NCI-H69 (cell line): Measurements from ENCODE around the gene TEX101.
"Not testable (repeated sequence)": the region's sequence is repeated elsewhere in the genome, so short reads cannot be mapped to it uniquely, and the experiment has no call there.

Experiments used
- DNase-seq: peaks from one replicate; lab custom pipeline; 2025; lab: John Stamatoyannopoulos, UW

Gene TEX101

DNA sequence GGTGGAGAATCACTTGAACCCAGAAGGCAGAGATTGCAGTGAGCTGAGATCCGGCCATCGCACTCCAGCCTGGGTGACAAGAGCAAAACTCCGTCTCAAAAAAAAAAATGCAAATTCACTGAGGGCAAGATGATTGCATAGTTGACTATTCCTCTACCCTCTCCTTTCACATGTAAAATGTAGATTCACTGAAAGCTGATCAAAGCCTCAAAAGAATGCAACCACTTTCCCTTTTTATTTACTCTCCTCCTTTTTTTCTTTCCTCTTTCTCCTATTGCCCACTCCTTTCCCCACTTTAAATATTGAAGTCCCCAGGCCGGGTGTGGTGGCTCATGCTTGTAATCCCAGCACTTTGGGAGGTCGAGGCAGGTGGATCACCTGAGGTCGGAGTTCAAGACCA is 6.3 kb downstream of the TEX101 start:
- no peak for DNase-seq

DNA sequence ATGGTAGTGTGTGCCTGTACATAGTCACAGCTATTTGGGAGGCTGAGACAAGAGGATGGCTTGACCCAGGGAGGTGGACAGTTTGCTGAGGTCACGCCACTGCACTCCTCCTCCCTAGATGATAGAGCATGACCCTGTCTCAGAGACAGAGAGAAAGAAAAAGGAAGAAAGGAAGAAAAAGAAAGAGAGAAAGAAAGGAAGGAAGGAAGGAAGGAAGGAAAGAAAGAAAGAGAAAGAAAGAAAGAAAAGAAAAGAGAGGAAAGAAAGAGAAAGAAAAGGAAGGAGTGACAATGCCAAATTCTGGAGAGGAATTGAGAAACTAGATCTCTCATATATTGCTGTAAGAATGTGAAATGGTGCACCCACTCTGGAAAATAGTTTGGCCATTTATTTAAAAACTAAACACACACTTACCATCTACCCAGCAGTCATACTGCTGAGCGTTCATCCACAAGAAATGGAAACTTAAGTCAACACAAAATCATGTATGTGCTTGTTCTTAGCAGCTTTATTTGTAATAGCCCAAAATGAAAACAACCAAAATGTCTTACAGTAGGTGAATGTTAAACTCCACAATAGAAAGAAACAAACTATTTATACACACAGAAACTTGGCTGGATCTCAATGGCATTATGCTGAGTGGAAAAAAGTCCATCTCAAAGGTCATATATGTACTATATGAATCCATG is 7.5 kb downstream of the TEX101 start:
- DNase-seq: no peak

DNA sequence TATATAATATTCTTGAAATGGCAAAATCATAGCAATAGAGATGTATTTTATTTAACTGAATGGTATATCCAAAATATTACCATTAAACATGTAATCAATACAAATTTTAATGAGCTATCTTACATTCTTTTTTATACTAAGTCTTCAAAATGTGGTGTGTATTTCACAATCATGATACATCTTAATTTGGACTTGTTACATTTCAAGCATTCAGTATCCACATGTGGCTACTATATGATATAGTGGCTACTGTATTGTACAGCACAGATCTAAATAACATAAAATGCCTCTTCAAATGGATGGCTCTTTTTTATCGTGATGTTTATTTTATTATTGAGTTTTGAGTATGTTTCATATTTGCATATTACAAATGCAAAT is 8.0 kb downstream of the TEX101 start:
- no peak for DNase-seq

DNA sequence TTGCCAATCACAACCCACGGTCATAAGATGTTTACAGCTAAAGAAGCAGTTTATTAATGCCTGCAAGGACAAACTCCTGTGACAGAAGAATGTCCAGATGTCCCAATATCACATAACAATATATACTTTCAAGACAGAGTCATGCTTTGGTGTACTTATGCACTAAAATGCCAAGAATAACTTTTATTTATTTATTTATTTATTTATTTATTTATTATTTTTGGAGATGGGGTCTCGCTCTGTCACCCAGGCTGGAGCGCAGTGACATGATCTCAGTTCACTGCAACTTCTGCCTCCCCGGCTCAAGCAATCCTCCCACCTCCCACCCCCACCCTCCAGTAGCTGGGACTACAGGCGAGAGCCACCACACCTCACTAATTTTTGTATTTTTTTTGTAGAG is 9.1 kb downstream of the TEX101 start:
- DNase-seq: no peak

DNA sequence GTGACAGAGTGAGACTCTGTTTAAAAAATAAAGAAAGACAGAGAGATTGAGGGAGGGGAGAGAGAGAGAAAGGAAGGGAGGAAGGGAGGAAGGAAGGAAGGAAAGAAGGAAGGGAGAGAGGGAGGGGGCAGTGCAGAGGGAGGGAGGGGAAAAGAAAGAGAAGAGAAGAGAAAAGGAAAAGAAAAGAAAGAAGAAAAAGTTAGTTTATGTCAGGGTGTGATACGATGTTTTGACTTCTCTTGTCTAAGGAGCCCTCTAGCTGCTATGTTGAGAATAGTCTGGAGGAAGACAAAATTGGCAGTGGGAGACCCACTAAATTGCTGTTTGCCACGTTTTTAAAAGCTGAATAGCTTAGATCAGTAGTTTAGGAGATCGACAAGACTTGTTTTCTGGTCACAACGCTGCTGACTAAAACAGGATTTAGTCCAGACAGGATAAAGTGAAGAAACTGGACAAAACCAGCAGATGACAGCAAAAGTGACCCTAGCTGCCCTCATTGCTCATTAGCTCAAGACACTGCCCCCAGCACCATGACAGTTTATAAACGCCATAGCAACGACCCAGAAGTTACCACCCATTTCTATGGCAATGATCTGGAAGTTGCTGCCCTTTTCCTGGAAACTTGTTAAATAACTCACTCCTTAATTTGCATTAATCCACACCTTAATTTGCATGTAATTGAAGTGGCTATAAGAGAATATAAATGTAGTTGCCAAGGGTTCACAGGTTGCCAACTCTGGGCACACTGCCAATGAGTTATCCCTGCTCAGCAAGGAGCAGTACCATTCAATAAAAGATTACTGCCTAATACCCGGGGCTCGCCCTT is 11.1 kb downstream of the TEX101 start:
- peak; percentile 91 for DNase-seq

DNA sequence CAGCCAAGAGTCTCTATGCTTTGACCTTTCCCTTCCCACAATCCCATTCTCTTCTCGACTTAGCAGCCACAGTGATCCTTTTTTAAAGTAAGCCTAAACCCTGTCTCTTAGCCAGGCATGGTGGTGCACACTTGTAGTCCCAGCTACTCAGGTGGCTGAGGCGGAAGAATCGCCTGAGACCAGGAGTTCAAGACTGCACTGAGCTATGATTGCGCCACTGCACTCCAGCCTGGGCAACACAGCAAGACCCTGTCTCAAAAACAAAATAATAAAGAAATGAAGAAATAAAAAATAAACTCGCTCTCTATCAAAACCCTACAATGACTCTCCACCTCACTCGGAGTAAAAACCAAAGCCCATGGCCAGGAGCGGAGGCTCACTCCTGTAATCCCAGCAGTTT is 14.7 kb downstream of the TEX101 start:
- DNase-seq: no peak

DNA sequence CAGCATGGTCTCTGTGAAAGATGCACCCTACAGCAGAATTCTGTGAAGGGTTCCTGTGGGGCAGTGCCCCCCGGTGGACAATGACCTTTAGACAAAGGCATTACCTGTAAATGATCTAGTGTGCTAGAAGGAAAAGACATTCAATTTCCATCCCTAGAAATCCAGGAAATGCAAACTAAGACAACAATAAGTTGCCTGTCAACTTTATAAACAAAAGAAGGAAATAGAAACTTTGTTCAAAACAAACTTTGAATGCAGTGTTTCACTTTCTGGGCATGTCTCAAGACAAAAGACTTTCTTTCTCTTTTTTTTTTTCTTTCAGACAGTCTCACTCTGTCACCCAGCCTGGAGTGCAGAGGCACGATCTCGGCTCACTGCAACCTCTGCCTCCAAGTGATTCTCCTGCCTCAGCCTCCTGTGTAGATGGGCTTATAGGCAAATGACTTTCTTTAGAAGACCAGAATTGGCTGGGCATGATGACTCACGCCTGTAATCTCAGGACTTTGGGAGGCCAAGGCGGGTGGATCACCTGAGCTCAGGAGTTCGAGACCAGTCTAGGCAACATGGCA is 15.5 kb downstream of the TEX101 start:
- peak; percentile 39 for DNase-seq

DNA sequence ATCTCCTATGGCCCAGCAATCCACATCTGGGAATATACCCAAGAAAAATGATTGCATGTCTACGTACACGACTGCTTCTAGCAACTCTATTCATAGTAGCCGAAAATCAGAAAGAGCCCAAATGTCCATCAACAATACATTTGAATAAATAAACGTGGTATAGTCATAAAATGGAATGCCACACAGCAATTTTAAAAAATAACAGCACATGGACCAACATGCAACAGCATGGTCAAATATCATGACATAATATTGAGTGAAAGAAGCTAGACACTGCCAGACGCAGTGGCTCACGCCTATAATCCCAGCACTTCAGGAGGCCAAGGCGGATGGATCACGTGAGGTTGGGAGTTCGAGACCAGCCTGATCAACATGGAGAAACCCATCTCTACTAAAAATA is 16.3 kb downstream of the TEX101 start:
- no peak for DNase-seq

DNA sequence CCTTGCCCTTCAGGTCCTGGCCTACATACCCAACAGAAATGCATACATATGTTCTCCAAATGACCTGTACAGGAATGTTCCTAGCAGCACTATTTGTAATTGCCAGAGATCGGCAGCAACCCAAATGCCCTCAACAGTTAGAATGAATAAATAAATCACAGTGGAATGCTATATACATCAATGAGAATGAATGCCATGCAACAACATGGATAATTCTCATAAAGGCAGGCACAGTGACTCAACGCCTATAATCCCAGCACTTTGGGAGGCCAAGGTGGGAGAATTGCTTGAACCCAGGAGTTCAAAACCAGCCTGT is 18.6 kb downstream of the TEX101 start:
- no peak for DNase-seq

DNA sequence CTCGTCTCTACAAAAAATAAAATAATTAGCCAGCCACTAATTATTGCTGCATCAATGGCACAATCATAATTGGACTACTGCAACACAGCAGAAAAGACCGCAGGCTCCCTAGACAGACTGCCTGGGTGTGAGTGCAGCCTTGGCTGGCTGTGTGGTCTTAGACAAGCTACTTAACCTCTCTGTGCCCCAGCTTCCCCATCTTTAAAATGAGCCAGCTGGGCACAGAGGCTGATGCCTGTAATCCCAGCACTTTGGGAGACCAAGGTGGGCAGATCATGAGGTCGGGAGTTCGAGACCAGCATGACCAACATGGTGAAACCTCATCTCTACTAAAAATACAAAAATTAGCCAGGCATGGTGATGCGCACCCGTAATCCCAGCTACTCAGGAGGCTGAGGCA is 19.0 kb downstream of the TEX101 start:
- DNase-seq: no peak

DNA sequence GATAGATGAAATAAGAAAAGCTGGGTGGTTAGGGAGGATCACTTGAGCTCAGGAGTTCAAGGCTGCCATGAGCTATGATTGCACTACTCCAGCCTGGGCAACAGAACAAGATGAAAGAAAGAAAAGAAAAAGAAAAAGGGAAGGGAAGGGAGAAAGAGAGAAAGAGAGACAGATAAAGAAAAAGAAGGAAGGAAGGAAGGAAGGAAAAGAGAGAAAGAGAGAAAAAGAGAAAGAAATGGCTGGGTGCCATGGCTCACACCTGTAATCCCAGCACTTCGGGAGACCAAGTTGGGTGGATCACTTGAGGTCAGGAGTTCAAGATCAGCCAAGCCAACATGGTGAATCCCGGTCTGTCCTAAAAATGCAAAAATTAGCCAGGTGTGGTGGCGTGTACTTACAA is 21.1 kb downstream of the TEX101 start:
- DNase-seq: no peak

DNA sequence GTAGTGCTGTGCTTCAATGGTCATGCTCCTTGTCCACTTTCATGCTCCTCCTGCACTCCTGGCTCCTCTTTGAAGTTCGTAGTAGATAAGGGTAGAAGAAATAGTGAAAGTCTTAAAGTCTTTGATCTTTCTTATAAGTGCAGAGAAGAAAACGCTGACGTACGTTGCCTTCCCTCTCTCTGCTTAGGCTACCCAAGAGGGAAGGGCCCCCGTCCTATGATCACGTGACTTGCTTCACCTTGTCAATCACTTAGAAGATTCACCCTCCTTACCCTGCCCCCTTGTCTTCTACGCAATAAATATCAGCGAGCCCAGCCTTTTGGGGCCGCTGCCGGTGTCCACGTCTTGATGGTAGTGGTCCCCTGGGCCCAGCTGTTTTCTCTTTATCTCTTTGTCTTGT is 22.6 kb downstream of the TEX101 start:
- DNase-seq: not testable (repeated sequence)

DNA sequence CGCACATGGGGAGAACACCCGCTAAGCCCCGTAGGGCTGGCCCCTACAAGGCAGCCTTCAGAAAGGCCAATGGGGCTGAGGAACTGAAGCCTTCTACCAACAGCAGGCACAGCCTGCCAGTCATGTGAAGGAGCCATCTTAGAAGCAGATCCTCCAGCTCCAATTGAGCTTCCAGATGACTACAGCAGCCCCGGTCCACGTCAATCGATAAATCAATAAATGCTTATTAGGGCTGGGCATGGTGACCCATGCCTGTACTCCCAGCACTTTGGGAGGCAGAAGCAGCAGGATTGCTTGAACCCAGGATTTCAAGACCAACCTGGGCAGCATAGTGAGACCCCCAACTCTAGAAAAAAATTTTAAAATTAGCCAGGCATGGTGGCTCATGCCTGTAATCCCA is 23.0 kb downstream of the TEX101 start:
- no peak for DNase-seq

DNA sequence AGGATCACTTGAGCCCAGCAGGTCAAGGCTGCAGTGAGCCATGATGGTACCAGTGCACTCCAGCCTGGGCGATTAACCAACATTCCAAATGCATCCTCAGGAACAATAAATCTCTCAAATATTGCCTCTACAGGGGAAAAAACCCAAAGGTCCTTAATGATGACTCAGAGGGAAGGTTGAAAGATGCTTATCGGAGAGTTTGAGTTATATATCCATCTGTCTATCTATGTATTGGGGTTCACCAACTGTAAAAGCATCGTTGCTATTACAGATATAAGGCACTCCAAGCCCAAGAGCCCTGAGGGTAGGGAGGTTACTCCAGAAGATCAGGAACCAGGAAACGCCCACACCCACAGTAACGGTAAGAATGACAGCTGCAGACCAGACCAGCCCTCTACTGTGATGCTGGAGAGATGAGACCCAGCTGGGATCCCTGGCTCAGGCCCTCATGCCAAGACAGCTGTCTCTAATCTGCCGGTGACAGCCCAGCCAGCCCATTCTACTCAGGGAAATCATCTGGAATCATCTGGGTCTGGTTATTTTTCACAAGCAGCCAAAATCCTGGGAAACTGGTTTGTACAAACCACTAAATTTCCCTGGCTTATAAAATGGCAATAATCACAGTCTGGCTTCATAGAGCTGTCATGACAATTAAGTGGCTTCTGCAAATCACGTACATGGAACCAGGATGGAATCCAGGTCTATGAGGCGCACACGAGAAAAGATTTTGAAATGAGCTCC is 23.8 kb downstream of the TEX101 start:
- peak; percentile 78 for DNase-seq

DNA sequence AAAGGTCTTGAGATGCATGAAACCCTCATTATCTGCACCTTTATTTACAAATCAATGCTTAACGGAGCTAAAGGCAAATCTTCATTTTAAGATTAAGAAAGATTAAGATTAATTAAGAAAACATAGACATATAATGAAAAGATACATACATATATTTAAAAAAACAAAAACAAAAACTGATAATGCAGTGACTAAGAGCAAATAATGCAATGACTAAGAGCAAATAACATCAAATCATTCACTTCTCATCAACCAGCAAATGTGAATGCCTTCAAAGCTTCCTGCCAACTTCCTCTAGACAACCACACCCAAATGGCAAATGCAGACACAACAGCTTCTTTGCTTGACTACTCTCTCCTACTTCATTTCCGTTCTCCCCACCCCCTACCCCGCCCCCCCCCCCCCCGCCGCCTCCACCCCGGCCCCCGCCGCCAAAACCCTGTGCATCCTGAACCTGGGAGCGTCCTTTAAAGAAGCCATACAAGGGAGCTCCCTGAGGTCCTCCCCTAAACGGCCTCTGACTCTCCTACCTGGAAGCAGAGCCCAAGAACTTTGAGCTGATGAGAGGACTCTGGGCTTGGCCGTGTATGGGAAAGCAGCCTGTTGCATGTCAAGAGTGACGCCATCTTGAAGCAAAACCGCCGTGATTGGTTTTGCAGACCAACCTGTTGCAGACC is 24.5 kb downstream of the TEX101 start:
- peak; percentile 62 for DNase-seq

DNA sequence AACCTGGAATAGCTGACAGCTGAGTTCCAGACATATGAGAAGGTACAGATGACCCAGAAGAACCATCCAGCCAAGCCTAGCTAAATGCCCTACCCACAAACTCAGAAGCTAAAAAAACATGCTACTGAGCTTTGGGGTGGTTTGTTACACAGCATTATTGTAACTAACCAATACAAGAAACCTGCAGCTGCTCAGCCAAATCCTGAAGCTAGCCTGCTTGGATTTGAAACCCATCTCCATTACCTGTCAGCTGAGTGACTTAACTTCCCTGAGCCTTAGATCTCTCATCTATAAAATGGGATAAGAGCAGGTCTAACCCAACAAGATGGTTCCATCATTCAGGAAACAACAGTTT is 25.0 kb downstream of the TEX101 start:
- no peak for DNase-seq

DNA sequence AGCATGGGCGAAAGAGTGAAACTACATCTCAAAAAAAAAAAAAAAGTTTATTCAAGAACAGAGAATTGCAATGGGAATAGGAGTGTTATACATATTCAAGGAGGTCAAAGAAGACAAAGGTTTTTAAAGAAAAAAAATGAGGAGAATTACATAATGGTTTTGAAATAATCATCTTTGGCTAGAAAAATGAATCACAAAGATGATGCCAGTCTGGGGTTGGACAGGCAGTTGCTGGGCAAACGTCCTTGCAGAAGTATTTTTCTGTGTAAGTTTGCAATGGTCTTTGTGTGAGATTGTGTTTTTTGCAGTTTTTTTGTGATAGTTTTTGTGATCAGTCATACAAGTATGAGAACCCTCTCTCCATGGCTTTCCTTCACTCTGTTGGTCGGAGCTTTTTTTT is 27.0 kb downstream of the TEX101 start:
- DNase-seq: no peak

DNA sequence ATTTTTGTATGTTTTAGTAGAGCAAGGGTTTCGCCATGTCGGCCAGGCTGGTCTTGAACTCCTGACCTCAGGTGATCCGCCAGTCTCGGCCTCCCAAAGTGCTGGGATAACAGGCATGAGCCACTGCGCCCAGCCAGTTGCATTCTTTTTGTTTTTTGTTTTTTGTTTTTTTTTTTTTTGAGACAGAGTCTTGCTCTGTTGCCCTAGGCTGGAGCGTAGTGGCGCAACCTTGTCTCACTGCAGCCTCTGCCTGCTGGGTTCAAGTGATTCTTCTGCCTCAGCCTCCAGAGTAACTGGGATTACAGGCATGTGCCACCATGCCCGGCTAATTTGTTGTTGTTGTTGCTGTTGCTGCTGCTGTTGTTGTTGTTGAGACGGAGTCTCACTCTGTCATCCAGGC is 29.4 kb downstream of the TEX101 start:
- not testable (repeated sequence) for DNase-seq

DNA sequence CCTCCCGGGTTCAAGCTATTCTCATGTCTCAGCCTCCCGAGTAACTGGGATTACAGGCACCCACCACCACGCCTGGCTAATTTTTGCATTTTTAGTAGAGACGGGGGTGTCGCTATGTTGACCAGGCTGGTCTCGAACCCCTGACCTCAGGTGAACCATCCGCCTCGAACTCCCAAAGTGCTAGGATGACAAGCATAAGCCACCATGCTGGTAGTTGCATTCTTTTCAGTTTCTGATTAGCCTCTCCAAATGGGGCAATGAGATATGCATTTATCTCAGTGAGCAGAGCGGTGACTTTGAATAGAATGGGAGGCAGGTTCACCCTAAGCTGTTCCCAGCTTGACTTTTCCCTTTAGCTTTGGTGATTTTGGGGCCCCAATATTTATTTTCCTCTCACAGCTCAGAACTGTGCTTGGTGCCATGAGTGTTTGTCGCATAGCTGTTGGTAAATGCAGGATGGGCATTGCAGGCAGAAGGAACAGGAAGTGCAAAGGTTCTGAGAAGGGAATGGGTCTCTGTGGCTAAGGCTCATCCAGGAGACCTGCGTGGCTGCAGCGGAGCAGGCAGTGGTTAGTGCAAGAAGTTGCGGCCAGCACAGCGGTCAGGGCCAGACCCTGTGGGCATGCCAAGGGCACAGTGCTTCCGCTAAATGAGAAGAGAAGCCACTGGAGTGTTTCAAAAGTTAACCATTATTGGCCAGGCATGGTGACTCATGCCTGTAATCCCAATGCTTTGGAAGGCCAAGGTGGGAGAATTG is 30.0 kb downstream of the TEX101 start:
- no peak for DNase-seq

DNA sequence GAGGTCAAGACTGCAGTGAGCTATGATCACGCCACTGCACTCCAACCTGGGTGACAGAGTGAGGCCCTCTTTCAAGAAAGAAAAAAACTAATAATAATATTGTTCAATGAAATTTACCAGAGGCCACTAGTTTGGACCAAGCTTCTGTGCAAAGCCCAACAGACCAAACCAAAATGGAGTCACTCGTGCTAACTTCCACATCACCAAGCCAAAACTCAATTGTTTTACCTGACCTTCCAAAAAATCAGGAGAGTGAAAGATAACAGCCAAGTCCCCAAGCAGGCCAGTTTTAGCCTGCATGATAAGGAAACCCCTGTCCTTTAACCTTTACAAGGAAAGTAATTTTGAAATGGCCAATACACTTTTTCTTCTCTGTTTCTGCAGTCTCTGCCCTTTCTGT is 30.7 kb downstream of the TEX101 start:
- DNase-seq: no peak

DNA sequence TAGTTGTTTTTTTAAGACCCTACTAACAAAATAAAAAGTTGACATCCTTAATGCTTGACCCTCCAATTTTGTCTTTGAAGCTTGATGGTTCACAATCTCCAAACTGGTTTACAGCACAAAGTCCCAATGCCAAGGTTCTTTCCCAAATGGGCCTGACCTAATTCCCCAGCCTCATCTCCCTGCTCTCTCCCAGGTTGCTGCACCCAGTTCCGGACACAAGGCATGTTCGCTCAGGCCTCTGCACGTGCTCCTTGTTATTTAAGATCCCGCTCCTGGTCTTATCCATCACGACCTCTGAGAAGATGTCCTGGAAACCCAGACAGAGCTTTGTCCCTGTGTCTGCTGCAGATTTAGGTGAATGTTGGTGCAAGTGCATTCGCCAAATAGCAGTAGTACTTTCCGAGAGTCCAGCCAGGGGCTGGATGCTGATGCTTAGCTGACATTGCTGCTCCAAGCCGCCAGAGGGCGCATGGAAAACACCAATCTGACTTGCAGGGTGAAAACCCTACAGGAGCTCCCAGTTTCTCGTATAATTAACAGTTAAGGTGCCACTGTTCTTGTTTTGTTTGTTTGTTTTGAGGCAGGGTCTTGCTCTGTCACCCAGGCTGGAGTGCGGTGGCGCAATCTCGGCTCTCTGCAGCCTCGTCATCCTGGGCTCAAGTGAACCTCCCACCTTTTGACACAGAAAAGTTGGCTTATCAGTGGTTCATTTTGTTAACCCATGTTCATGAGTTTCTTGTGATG is 32.2 kb downstream of the TEX101 start:
- DNase-seq: peak; percentile 78
